Neural progenitor cell (in vitro differentiated cells): ENCODE measurements around the gene CKMT2. TPM values are rescaled to one million over a fixed set of nuclear protein-coding genes. Genes with fewer than 3 reads are reported as not detected.
A peak's percentile ranks its signal among the peaks of the same experiment; 100 is the strongest.

Experiments
- DNase-seq: peaks from one replicate; pipeline ENCODE4 v3.0.0-alpha.2; 2016; ENCODE audit warnings: low spot score
- H2AFZ ChIP-seq: fragments of 200-600 bp; sonication (generic); replicated peaks from 2 replicates; pipeline ENCODE4 v1.6.1; 2016; ENCODE audit warnings: antibody characterized with exemption
- H3F3A ChIP-seq: fragments of 200-600 bp; sonication (generic); 2 replicates; pipeline ENCODE4 v1.6.1; 2016; ENCODE audit warnings: antibody characterized with exemption, low read depth
- H3K27ac ChIP-seq: fragments of 200-600 bp; sonication (generic); 2 replicates; pipeline ENCODE4 v1.5.1; 2016; ENCODE audit warnings: mild to moderate bottlenecking
- H3K27me3 ChIP-seq: fragments of 200-600 bp; sonication (generic); 2 replicates; pipeline ENCODE4 v1.6.1; 2016; ENCODE audit warnings: mild to moderate bottlenecking, moderate library complexity
- H3K36me3 ChIP-seq: fragments of 200-600 bp; sonication (generic); 2 replicates; pipeline ENCODE4 v1.5.1; 2016
- H3K4me1 ChIP-seq: fragments of 200-600 bp; sonication (generic); 2 replicates; pipeline ENCODE4 v1.6.1; 2016; ENCODE audit warnings: mixed run types
- H3K4me2 ChIP-seq: fragments of 200-600 bp; sonication (generic); 2 replicates; pipeline ENCODE4 v1.6.1; 2016
- H3K4me3 ChIP-seq: fragments of 200-600 bp; sonication (generic); 2 replicates; pipeline ENCODE4 v1.5.1; 2016
- H3K79me2 ChIP-seq: fragments of 200-600 bp; sonication (generic); 2 replicates; pipeline ENCODE4 v1.6.1; 2016; ENCODE audit warnings: low read depth
- H3K9ac ChIP-seq: fragments of 200-600 bp; sonication (generic); 2 replicates; pipeline ENCODE4 v1.6.1; 2016
- H3K9me3 ChIP-seq: fragments of 200-600 bp; sonication (generic); 2 replicates; pipeline ENCODE4 v1.5.1; 2016; ENCODE audit warnings: low read depth
- H4K20me1 ChIP-seq: fragments of 200-600 bp; sonication (generic); 2 replicates; pipeline ENCODE4 v1.6.1; 2016; ENCODE audit warnings: low read depth
- H3K27ac Mint-ChIP-seq: 3 replicates; pipeline ENCODE4 v1.8.0; 2021; ENCODE audit warnings: mixed read lengths
- H3K27me3 Mint-ChIP-seq: 2 replicates; pipeline ENCODE4 v1.8.0; 2022; ENCODE audit warnings: low read depth, mild to moderate bottlenecking, inconsistent platforms, moderate library complexity, mixed read lengths; ENCODE audit not compliant: insufficient read depth
- H3K36me3 Mint-ChIP-seq: 3 replicates; pipeline ENCODE4 v1.8.0; 2021; ENCODE audit warnings: mixed read lengths
- H3K4me1 Mint-ChIP-seq: 3 replicates; pipeline ENCODE4 v1.8.0; 2021; ENCODE audit warnings: mixed read lengths
- H3K4me3 Mint-ChIP-seq: 3 replicates; pipeline ENCODE4 v1.8.0; 2021; ENCODE audit warnings: mild to moderate bottlenecking, moderate library complexity, mixed read lengths
- H3K9me3 Mint-ChIP-seq: 3 replicates; pipeline ENCODE4 v1.8.0; 2020; ENCODE audit warnings: mixed read lengths
- EZH2 ChIP-seq: fragments of 200-600 bp; sonication (generic); IDR thresholded peaks from 2 replicates; pipeline ENCODE4 v1.6.1; 2017; ENCODE audit warnings: antibody characterized with exemption, mild to moderate bottlenecking, moderate library complexity
- EZH2phosphoT487 ChIP-seq: fragments of 200-600 bp; sonication (generic); IDR thresholded peaks from 2 replicates; pipeline ENCODE4 v1.6.1; 2017; ENCODE audit warnings: antibody characterized with exemption
- total RNA-seq: library from RNA; depleted of rRNA; stranded (reverse); fragments of >200 nt; gene quantifications from 2 replicates; pipeline ENCODE4 v1.2.3, GENCODE V29; 2015; ENCODE audit warnings: low replicate concordance
- TF ChIP-seq, protein P1 (sequence below): fragments of 200-600 bp; sonication (generic); IDR thresholded peaks from 2 replicates; pipeline ENCODE4 v1.5.1; 2017; ENCODE audit warnings: antibody characterized with exemption, mild to moderate bottlenecking

Gene CKMT2
- total RNA-seq, 1 donor from 2014 or later = not detected

DNA sequence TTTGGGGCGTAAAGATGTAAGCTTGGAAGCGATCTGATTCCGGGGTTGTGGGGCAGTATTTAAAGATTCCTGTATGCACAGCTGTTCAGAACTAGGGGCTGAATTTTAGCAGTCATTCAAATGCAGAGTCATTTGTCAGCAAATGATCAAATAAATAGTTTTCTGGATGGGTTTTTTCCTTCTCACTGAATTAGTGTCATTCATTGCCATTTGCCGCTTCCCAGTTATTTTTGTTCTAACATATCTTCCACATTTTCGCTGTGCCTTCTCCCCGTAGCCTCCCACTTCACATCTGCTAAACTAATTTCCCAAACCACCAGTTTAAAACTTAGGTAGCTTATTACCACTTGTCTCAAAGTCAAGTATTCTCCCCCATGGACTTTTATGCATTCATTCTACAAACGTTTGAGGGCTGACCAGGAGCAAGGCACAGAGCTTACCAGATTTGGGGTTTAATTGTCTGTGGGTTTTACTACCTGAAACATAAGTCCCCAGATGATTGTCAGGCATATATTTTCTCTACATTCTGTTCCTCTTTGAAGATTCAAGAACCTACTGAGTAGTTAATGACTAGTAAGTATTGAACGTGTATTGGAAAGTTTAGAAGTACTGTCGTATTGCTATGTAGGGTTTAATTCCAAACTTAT lies 41.3 kb upstream of the CKMT2 start:
- H3K36me3 Mint-ChIP-seq = no peaks in the 10 kb centered on the region
- Histone ChIP-seq H3K4me2 (no peak overlapping the region), H3F3A (no peaks in the 10 kb centered on the region), H3K27ac (no peak overlapping the region), H3K9ac (no peak overlapping the region), H3K79me2 (no peaks in the 10 kb centered on the region), H4K20me1 (no peaks in the 10 kb centered on the region), H3K36me3 (no peaks in the 10 kb centered on the region), H3K27me3 (peaks cover 8% of the 10 kb centered on the region), H3K4me3 (no peak overlapping the region), H2AFZ (no peak overlapping the region), H3K9me3 (no peaks in the 10 kb centered on the region), H3K4me1 (no peaks in the 10 kb centered on the region)
- H3K9me3 Mint-ChIP-seq = peaks cover 1% of the 10 kb centered on the region
- H3K4me3 Mint-ChIP-seq = no peak overlapping the region
- TF ChIP-seq EZH2 (no peak), EZH2phosphoT487 (no peak)
- TF ChIP-seq, protein P1, sequence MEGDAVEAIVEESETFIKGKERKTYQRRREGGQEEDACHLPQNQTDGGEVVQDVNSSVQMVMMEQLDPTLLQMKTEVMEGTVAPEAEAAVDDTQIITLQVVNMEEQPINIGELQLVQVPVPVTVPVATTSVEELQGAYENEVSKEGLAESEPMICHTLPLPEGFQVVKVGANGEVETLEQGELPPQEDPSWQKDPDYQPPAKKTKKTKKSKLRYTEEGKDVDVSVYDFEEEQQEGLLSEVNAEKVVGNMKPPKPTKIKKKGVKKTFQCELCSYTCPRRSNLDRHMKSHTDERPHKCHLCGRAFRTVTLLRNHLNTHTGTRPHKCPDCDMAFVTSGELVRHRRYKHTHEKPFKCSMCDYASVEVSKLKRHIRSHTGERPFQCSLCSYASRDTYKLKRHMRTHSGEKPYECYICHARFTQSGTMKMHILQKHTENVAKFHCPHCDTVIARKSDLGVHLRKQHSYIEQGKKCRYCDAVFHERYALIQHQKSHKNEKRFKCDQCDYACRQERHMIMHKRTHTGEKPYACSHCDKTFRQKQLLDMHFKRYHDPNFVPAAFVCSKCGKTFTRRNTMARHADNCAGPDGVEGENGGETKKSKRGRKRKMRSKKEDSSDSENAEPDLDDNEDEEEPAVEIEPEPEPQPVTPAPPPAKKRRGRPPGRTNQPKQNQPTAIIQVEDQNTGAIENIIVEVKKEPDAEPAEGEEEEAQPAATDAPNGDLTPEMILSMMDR = no peak
- H3K27me3 Mint-ChIP-seq = peaks cover 9% of the 10 kb centered on the region
- H3K27ac Mint-ChIP-seq = no peak overlapping the region
- H3K4me1 Mint-ChIP-seq = peaks cover 22% of the 10 kb centered on the region
- DNase-seq = no peak

DNA sequence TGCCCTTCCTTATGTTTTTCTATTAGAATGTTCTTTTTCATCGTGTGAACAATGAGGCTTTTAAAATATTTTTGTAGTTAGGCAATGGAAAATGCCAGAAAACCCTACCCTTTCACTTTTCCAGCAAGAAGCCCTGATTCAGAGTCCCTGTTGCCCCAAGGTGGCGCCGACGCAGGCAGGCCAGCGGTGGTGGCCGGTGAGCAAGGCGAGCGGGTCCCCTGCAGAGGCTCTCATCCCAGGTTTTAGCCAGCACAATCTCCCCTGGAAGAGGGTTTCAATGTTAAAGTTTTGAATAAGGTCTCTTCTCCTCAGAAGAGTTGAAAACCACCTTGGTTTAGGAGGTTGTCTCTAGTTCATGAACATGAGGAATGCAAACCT lies 40.8 kb upstream of the CKMT2 start:
- peaks cover 9% of the 10 kb centered on the region for H3K27me3 Mint-ChIP-seq
- H3K27me3 ChIP-seq = peaks cover 8% of the 10 kb centered on the region
- H3K9me3 ChIP-seq = no peaks in the 10 kb centered on the region
- no peak overlapping the region for H3K4me2 ChIP-seq
- H3K4me3 ChIP-seq = no peak overlapping the region
- H3K36me3 ChIP-seq = no peaks in the 10 kb centered on the region
- TF ChIP-seq EZH2 = no peak
- TF ChIP-seq, protein P1 = peak; percentile 32
- H3K27ac Mint-ChIP-seq = no peak overlapping the region
- H3K79me2 ChIP-seq = no peaks in the 10 kb centered on the region
- DNase-seq = peak; percentile 26
- no peak overlapping the region for H3K9ac ChIP-seq
- H3F3A ChIP-seq = no peaks in the 10 kb centered on the region
- no peak overlapping the region for H3K4me3 Mint-ChIP-seq
- no peaks in the 10 kb centered on the region for H4K20me1 ChIP-seq
- no peaks in the 10 kb centered on the region for H3K36me3 Mint-ChIP-seq
- peaks cover 22% of the 10 kb centered on the region for H3K4me1 Mint-ChIP-seq
- H3K27ac ChIP-seq = no peak overlapping the region
- H3K9me3 Mint-ChIP-seq = peaks cover 1% of the 10 kb centered on the region
- no peaks in the 10 kb centered on the region for H3K4me1 ChIP-seq
- no peak overlapping the region for H2AFZ ChIP-seq

DNA sequence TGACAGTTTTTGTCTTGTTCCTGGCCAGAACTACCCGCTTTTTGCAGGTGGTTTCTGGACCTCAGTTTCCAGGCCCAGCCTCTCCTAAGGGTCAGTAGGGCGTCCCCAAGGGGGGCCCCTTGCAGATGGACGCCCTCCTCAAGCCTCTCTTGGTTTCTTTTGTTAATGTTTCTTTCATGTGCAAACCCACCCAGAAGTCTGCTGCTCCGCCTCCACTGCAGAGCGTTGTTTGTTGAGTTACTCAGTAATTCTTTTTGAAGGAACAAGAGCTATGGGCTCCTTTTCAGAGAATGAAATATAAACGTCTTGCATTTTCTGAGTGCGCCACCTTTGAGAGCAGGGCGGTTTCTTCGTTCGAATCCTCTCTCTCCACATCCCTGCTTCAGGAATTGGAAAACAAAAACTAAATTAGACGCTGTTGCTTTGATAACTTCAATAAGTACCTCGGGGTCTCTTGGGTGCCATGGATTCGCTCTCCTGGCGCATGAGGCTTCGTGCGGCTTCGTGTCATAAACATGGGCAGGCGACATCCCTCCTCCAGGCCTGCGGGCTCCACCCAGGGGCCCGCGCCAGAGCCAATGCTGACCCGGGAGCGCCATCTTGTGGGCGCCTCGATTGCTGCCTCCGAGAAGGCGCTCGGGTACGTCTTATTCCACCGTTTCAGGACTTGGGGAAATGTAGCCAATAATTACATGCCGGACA lies 38.3 kb upstream of the CKMT2 start:
- no peak for TF ChIP-seq EZH2phosphoT487
- TF ChIP-seq, protein P1 = peak; percentile 98
- Histone ChIP-seq H3K27me3 (peaks cover 8% of the 10 kb centered on the region), H3K4me3 (no peak overlapping the region), H4K20me1 (no peaks in the 10 kb centered on the region), H3K4me1 (no peaks in the 10 kb centered on the region), H3K79me2 (no peaks in the 10 kb centered on the region), H3K27ac (no peak overlapping the region), H3F3A (no peaks in the 10 kb centered on the region), H3K4me2 (no peak overlapping the region), H3K9me3 (no peaks in the 10 kb centered on the region), H2AFZ (peak overlapping the region; percentile 61), H3K36me3 (no peaks in the 10 kb centered on the region), H3K9ac (no peak overlapping the region)
- H3K27me3 Mint-ChIP-seq = peaks cover 4% of the 10 kb centered on the region
- H3K4me3 Mint-ChIP-seq = no peak overlapping the region
- H3K27ac Mint-ChIP-seq = no peak overlapping the region
- peaks cover 14% of the 10 kb centered on the region for H3K4me1 Mint-ChIP-seq
- DNase-seq = peak; percentile 90
- H3K9me3 Mint-ChIP-seq = peaks cover 1% of the 10 kb centered on the region
- H3K36me3 Mint-ChIP-seq = no peaks in the 10 kb centered on the region
